Stimulated activated CD4-positive, alpha-beta T cell treated with anti-CD3 and anti-CD28 coated beads, Interleukin-1b, Interleukin-23, amount 100 ng/mL, for 48 hours (primary cell): ENCODE measurements around the gene BCL7B.
"Not testable (repeated sequence)": the region's sequence is repeated elsewhere in the genome, so short reads cannot be mapped to it uniquely, and the experiment has no call there.

Experiments
- DNase-seq: peaks from one replicate; pipeline ENCODE4 v3.0.0-alpha.2; 2020

The BCL7B gene

GRCh38 chr7:73557397-73558257 is at the start of gene BCL7B:
BCL7B (minus strand) TSS chr7:73557690; CDS start chr7:73557578, 112 bp downstream.
- DNase-seq, result peak; percentile 72

DNA sequence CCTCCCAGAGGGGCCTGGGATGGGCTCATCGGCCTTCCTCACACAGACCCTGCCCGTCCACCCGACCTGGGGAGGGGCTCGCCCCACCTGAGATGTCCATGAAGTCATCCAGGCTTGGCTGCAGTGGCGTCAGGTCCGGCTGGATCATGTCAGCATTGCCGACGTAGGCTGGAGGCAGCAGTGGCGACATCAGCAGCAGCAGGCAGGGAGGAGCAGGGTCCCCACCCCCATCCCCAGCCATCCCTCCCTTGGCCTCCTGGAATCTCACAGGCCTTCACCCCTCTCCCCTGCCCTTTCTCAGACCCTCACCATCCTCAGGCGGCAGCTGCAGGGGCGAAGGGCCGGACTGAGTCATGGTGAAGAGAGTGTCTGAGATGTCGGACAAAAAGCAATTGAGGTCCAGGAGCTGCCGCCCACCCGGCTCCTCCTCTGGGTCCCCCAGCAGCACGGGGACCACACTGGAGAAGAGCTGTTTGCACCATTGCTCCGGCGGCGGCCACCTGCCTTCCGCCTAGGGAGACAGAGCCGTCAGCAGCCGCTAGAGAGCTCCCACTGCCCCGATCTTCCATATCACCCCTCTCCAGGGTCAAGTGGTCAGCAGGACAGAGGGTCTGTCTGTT is 48.2 kb upstream of the BCL7B start:
- no peak for DNase-seq

GRCh38 chr7:73602721-73603651 is 45.5 kb upstream of the BCL7B start:
- no peak for DNase-seq

- DNase-seq, result no peak
Measured at GRCh38 chr7:73599916-73600315, 42.4 kb upstream of the BCL7B start.

DNA sequence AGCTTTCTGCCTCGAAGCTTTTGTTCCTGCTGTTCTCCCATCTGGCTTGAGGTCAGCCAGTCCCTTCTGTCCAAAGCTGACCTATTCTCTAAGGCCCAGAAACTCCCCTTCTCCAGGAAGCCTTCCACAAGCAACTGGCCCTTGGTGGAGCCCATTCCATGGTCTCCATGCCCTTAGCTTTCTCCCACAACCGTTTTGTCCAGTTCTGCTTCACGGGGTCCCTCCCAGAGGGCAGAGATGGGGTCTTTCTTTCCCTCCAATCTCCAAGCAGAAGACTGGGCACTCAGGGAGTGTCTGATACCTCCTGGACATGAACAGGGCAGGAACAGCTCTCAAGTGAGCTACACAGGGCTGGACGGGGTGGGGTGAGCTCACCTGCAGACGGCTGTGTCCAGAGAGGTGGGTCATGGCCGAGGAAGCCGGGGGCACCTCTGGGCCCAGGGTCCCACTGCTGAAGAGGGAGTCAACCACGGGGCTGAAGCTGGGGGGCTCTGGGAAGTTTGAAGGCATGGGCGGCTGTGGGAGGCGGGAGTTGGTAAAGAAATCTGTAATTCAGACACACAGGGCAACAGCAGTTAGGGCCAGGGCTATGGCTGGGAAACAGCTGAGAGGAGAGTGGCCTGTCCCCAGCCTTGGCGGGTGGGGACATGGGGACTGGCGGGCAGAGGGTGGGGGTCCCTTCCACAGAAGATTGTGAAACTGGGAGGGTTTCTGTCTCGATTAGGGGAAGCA is 41.8 kb upstream of the BCL7B start:
- no peak for DNase-seq

GRCh38 chr7:73597978-73598782 is 40.7 kb upstream of the BCL7B start:
- DNase-seq, result no peak

- DNase-seq, result no peak
Measured at GRCh38 chr7:73596191-73597065, 38.9 kb upstream of the BCL7B start.

- DNase-seq, result no peak
Measured at GRCh38 chr7:73595358-73595757, 37.9 kb upstream of the BCL7B start.

DNA sequence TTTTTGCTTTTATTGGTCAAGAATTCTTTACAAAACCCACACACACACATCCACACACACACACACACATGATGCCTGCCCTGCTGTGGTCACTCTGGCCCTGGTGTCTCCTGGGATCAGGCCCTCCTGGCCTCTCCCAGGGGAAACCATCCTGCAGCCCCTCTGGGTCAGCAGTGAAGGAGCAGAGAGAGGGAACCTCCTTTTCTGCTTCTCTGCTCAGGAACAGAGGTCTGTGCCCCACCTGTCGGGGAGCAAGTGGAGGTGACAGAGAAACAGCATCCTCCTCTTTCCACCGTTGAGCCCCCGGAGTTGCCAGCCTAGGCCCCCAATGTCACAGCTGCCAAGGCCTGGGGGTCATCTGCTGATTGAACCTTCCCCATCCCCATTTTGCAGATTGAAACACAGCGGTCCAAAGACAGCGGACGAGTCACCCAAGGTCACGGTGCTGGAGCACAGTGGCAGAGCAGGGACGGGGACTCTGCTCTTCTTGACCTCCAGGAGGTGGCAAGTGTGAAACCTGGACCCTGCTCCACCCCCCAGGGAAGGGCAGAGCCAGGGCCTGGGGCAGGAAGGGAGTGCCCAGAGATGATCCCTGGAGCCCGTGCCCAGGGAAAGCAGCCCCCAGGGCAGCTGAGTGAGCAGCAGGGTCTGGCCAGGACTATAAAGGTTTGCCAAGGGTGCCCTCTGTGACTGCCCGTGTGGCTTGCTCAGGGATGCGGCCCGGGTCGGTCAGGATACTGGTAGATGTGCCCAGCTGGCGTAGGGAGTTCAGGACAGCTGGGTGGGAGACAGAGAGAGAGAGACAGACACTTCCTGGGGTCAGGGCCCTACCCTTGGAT is 35.9 kb upstream of the BCL7B start:
- no peak for DNase-seq

DNA sequence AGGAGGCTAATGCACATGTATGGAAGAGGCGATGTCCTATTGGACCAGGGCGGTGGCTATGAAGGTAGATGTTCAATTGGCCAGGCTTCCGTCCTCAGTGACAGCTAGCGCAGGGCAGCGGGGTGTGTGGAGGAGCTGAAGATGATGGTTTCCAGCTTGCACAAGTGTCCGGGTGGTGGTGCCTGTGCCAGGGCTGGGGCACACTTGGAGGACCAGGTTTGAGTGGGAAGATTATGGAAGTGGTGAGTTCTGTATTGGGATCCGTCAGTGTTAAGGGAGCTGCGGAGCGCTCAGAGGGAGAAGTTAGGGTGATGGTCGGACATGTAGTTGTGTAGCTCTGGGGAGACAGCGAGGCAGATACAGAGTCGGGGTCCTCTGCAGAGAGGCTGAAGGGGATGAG is 29.4 kb upstream of the BCL7B start:
- no peak for DNase-seq

DNA sequence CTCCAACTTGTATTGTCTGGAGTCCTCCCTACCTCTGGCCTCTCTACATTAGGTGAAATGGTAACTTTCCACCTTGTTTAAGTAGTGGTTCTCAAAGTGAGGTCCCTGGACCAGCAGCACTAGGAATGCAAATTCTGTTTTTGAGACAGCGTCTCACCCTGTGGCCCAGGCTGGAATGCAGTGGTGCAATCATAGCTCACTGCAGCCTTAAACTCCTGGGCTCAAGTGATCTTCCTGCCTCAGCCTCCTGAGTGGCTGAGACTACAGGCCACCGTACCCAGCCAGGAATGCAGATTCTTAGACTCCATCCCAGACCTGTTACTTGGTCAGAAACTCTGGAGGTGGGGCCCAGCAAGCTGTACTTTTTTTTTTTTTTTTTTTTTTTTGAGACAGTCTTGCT is 27.7 kb upstream of the BCL7B start:
- no peak for DNase-seq

- no peak for DNase-seq
Measured at GRCh38 chr7:73582664-73583202, 25.2 kb upstream of the BCL7B start.

DNA sequence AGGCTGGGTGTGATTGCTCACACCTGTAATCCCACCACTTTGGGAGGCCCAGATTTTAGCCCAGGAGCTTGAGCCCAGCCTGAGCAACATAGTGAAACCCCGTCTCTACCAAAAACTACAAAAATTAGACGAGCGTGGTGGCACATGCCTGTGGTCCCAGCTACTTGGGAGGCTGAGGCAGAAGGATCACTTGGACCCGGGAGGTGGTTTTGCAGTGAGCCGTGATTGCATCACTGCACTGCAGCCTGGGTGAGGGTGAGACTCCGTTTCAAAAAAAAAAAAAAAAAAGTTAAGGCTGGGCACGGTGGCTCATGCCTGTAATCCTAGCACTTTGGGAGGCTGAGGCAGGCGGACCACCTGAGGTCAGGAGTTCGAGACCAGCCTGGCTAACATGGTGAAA is 23.5 kb upstream of the BCL7B start:
- not testable (repeated sequence) for DNase-seq

- peak; percentile 99 for DNase-seq
Measured at GRCh38 chr7:73578342-73579128, 21.0 kb upstream of the BCL7B start, which contains the start of gene TBL2. TBL2 (minus strand) TSS chr7:73578579; CDS start chr7:73578549, 30 bp downstream.

- no peak for DNase-seq
Measured at GRCh38 chr7:73577627-73578341, 20.3 kb upstream of the BCL7B start.

GRCh38 chr7:73573791-73574190 is 16.3 kb upstream of the BCL7B start:
- DNase-seq, result no peak

DNA sequence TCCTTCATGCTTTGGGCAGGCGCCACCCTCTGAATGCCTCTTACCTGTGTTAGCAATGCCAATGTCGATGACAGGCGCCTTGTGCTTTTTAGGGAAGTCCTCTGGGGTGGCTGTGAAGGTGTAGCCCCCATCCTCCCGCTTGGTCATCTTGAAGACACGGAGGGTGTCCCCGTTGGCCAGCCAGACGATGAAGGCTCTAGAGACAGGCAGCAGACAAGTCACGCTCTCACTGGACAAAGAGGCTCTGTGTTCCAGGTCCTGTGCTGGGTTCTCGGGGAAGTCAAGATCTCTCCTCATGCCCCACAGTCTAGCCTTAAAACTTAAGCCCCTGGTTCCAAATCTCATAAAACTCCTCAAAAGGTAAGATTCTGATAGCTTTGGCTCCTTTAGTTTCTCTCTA is 15.8 kb upstream of the BCL7B start:
- DNase-seq, result no peak

DNA sequence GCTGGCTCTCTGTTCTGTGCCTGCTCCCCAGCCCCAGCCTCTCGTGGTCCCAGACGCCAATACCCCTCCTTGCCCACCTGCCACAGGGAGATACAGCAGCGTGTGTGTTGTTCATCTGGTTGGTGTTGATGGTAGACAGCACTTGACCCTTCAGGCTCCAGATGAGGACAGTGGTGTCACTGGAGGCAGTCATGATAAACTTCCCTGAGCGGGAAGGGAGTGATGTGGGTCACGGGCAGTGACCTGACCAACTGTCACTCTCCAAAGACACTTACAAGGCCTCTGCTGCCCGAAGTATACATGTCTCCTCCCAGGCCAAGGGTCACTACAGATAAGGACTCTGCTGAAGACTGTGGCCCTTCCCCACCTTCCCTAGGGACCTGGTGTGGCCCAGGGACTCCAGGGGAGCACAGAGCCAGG is 15.3 kb upstream of the BCL7B start:
- DNase-seq, result no peak
